ENCODE measurements around the gene HIBCH.
"Not testable (repeated sequence)": the region's sequence is repeated elsewhere in the genome, so short reads cannot be mapped to it uniquely, and the experiment has no call there.

GRCh38 chr2:190297880-190298279 is 21.7 kb downstream of the HIBCH start:
- not testable (repeated sequence) for TF ChIP-seq POLR2A (IDR thresholded peaks at IDR 0.05; ENCODE audit: low read depth, low read length); CTCF (conservative IDR thresholded peaks at IDR 0.05; ENCODE audit: low read depth, low read length); USF2 (IDR thresholded peaks at IDR 0.05; ENCODE audit: low read depth, low read length); RAD21 (IDR thresholded peaks at IDR 0.05; ENCODE audit: low read length); CHD1 (IDR thresholded peaks at IDR 0.05; ENCODE audit: low read depth, low read length); FOS (IDR thresholded peaks at IDR 0.05; ENCODE audit: low read depth, low read length); RCOR1 (IDR thresholded peaks at IDR 0.05; ENCODE audit: insufficient replicate concordance, low read length); MAFK (IDR thresholded peaks at IDR 0.05; ENCODE audit: low read depth, low read length); BHLHE40 (IDR thresholded peaks at IDR 0.05; ENCODE audit: low read depth, low read length); NFE2L2 (IDR thresholded peaks at IDR 0.05; ENCODE audit: low read depth, low read length); MAZ (IDR thresholded peaks at IDR 0.05; ENCODE audit: borderline replicate concordance, low read depth, low read length)
